ENCODE data around the gene ANO1.

ANO1 gene

GRCh38 chr11:70233034-70233433 lies 154.9 kb downstream of the ANO1 start:
- TF ChIP-seq CTCF (conservative IDR thresholded peaks at IDR 0.05; ENCODE audit: low read depth, low read length), result no peak
- H2AFZ ChIP-seq (ENCODE audit: low read depth), result no peak overlapping the region
- peaks cover 5% of the 10 kb centered on the region; the same call in 1 of the 2 replicates for H3K27me3 ChIP-seq (ENCODE audit: insufficient read depth, low read depth)
- H3K4me2 ChIP-seq, result no peak overlapping the region
- H3K79me2 ChIP-seq (ENCODE audit: insufficient read depth, low read depth), result no peaks in the 10 kb centered on the region
- no peak overlapping the region for H3K9ac ChIP-seq
- no peaks in the 10 kb centered on the region for H3K36me3 ChIP-seq (ENCODE audit: insufficient read depth)
- no peak overlapping the region for H3K27ac ChIP-seq
- H3K4me1 ChIP-seq (ENCODE audit: low read depth, poor library complexity, severe bottlenecking), result no peaks in the 10 kb centered on the region
- H3K4me3 ChIP-seq (IDR thresholded peaks at IDR 0.05; ENCODE audit: insufficient read depth, low read depth, low read length), result no peak overlapping the region
- H4K20me1 ChIP-seq (ENCODE audit: insufficient read depth), result no peaks in the 10 kb centered on the region

GRCh38 chr11:70233511-70233934 lies 155.4 kb downstream of the ANO1 start:
- no peaks in the 10 kb centered on the region for H3K36me3 ChIP-seq (ENCODE audit: insufficient read depth)
- H2AFZ ChIP-seq (ENCODE audit: low read depth), result no peak overlapping the region
- no peak overlapping the region for H3K27ac ChIP-seq
- H3K4me2 ChIP-seq, result no peak overlapping the region
- H3K9ac ChIP-seq, result no peak overlapping the region
- H3K27me3 ChIP-seq (ENCODE audit: insufficient read depth, low read depth), result peaks cover 5% of the 10 kb centered on the region; the same call in 1 of the 2 replicates
- no peak for TF ChIP-seq CTCF (conservative IDR thresholded peaks at IDR 0.05; ENCODE audit: low read depth, low read length)
- no peak overlapping the region for H3K4me3 ChIP-seq (IDR thresholded peaks at IDR 0.05; ENCODE audit: insufficient read depth, low read depth, low read length)
- H4K20me1 ChIP-seq (ENCODE audit: insufficient read depth), result no peaks in the 10 kb centered on the region
- H3K4me1 ChIP-seq (ENCODE audit: low read depth, poor library complexity, severe bottlenecking), result no peaks in the 10 kb centered on the region
- no peaks in the 10 kb centered on the region for H3K79me2 ChIP-seq (ENCODE audit: insufficient read depth, low read depth)

GRCh38 chr11:70233962-70234361 lies 155.8 kb downstream of the ANO1 start:
- Histone ChIP-seq H3K4me3 (IDR thresholded peaks at IDR 0.05; ENCODE audit: insufficient read depth, low read depth, low read length) (no peak overlapping the region), H3K4me2 (no peak overlapping the region), H3K79me2 (ENCODE audit: insufficient read depth, low read depth) (no peaks in the 10 kb centered on the region), H3K9ac (no peak overlapping the region), H3K4me1 (ENCODE audit: low read depth, poor library complexity, severe bottlenecking) (no peaks in the 10 kb centered on the region), H2AFZ (ENCODE audit: low read depth) (no peak overlapping the region), H3K27me3 (ENCODE audit: insufficient read depth, low read depth) (peaks cover 5% of the 10 kb centered on the region; the same call in 1 of the 2 replicates), H4K20me1 (ENCODE audit: insufficient read depth) (no peaks in the 10 kb centered on the region), H3K27ac (no peak overlapping the region), H3K36me3 (ENCODE audit: insufficient read depth) (no peaks in the 10 kb centered on the region)
- TF ChIP-seq CTCF (conservative IDR thresholded peaks at IDR 0.05; ENCODE audit: low read depth, low read length), result no peak

All from KMS-11 (cell line).